GM23338 (cell line): ENCODE data around the gene SLC22A16. TPM values are rescaled to one million over a fixed set of nuclear protein-coding genes. Genes with fewer than 3 reads are reported as not detected.

ENCODE experiments used
- ATAC-seq: fragments of 200-7000 bp; cut with Tn5 transposase; 3 replicates; pipeline ENCODE4 v1.9.1; 2020
- DNase-seq: peaks from one replicate; pipeline ENCODE4 v3.0.0-alpha.2; 2015; ENCODE audit warnings: low spot score
- H2AFZ ChIP-seq: fragments of 200-600 bp; sonication (generic); 2 replicates; pipeline ENCODE4 v1.8.0; 2016; ENCODE audit warnings: antibody characterized with exemption, mild to moderate bottlenecking, moderate library complexity
- H3F3A ChIP-seq: fragments of 200-600 bp; sonication (generic); replicated peaks from 2 replicates; pipeline ENCODE4 v1.8.0; 2017; ENCODE audit warnings: antibody characterized with exemption, mixed run types, low read depth
- H3K27ac ChIP-seq: fragments of 200-600 bp; sonication (generic); 2 replicates; pipeline ENCODE4 v1.6.1; 2016; ENCODE audit warnings: low read depth
- H3K27me3 ChIP-seq: fragments of 200-600 bp; sonication (generic); 2 replicates; pipeline ENCODE4 v1.8.0; 2016; ENCODE audit warnings: mild to moderate bottlenecking, mixed run types, moderate library complexity; ENCODE audit not compliant: insufficient read depth
- H3K36me3 ChIP-seq: fragments of 200-600 bp; sonication (generic); 2 replicates; pipeline ENCODE4 v1.8.0; 2016; ENCODE audit warnings: mild to moderate bottlenecking; ENCODE audit not compliant: insufficient read depth
- H3K4me1 ChIP-seq: fragments of 200-600 bp; sonication (generic); 2 replicates; pipeline ENCODE4 v1.8.0; 2016; ENCODE audit warnings: mild to moderate bottlenecking, moderate library complexity; ENCODE audit not compliant: insufficient read depth
- H3K4me2 ChIP-seq: fragments of 200-600 bp; sonication (generic); 2 replicates; pipeline ENCODE4 v1.7.1; 2017; ENCODE audit warnings: mixed run types
- H3K4me3 ChIP-seq: fragments of 200-600 bp; sonication (generic); 2 replicates; pipeline ENCODE4 v1.6.1; 2016; ENCODE audit warnings: mixed run types
- H3K79me2 ChIP-seq: fragments of 200-600 bp; sonication (generic); replicated peaks from 2 replicates; pipeline ENCODE4 v1.8.0; 2017; ENCODE audit warnings: mild to moderate bottlenecking; ENCODE audit not compliant: insufficient read depth
- H3K9me2 ChIP-seq: fragments of 200-600 bp; sonication (generic); 2 replicates; pipeline ENCODE4 v1.8.0; 2017; ENCODE audit not compliant: insufficient read depth
- H4K20me1 ChIP-seq: fragments of 200-600 bp; sonication (generic); replicated peaks from 2 replicates; pipeline ENCODE4 v1.8.0; 2017; ENCODE audit warnings: mild to moderate bottlenecking; ENCODE audit not compliant: insufficient read depth
- H3K27ac Mint-ChIP-seq: 2 replicates; pipeline ENCODE4 v1.8.0; 2020; ENCODE audit warnings: inconsistent platforms, mild to moderate bottlenecking, moderate library complexity, mixed read lengths
- H3K27me3 Mint-ChIP-seq: 3 replicates; pipeline ENCODE4 v1.8.0; 2022; ENCODE audit warnings: low read depth, mild to moderate bottlenecking, moderate library complexity, mixed read lengths, inconsistent platforms; ENCODE audit not compliant: insufficient read depth, poor library complexity
- H3K36me3 Mint-ChIP-seq: 3 replicates; pipeline ENCODE4 v1.8.0; 2021; ENCODE audit warnings: low read depth, mild to moderate bottlenecking, inconsistent platforms, moderate library complexity, mixed read lengths
- H3K4me1 Mint-ChIP-seq: 3 replicates; pipeline ENCODE4 v1.8.0; 2020; ENCODE audit warnings: mild to moderate bottlenecking, inconsistent platforms, mixed read lengths
- H3K4me3 Mint-ChIP-seq: 3 replicates; pipeline ENCODE4 v1.8.0; 2021; ENCODE audit warnings: moderate library complexity, mild to moderate bottlenecking, inconsistent platforms, mixed read lengths
- H3K9me3 Mint-ChIP-seq: 3 replicates; pipeline ENCODE4 v1.8.0; 2020; ENCODE audit warnings: moderate library complexity, mild to moderate bottlenecking, inconsistent platforms, mixed read lengths
- CREB1 ChIP-seq: fragments of 250-450 bp; sonication (Bioruptor Pico); IDR thresholded peaks from 2 replicates; pipeline ENCODE4 v1.5.0; 2020; ENCODE audit warnings: low read depth, mild to moderate bottlenecking, moderate library complexity
- EZH2phosphoT487 ChIP-seq: fragments of 200-600 bp; sonication (generic); IDR thresholded peaks from one replicate; pipeline ENCODE4 v1.8.1; 2018; ENCODE audit warnings: antibody characterized with exemption; ENCODE audit not compliant: unreplicated experiment
- JUNB ChIP-seq: IDR thresholded peaks from one replicate; pipeline ENCODE4 v1.6.1; 2016; ENCODE audit warnings: antibody characterized with exemption; ENCODE audit not compliant: unreplicated experiment
- NANOG ChIP-seq: IDR thresholded peaks from 2 replicates; pipeline ENCODE4 v1.6.1; 2016; ENCODE audit warnings: antibody characterized with exemption, borderline replicate concordance
- POLR2AphosphoS5 ChIP-seq: IDR thresholded peaks from 2 replicates; pipeline ENCODE4 v1.6.1; 2016; ENCODE audit warnings: antibody characterized with exemption, low read depth
- STAT1 ChIP-seq: IDR thresholded peaks from one replicate; pipeline ENCODE4 v1.6.1; 2016; ENCODE audit warnings: antibody characterized with exemption; ENCODE audit not compliant: unreplicated experiment
- ZNF114 ChIP-seq: fragments of 250-450 bp; sonication (Bioruptor Pico); IDR thresholded peaks from 2 replicates; pipeline ENCODE4 v1.5.0; 2020; ENCODE audit warnings: mild to moderate bottlenecking, moderate library complexity
- ZNF331 ChIP-seq: fragments of 250-450 bp; sonication (Bioruptor Pico); IDR thresholded peaks from 2 replicates; pipeline ENCODE4 v1.5.0; 2020; ENCODE audit warnings: low read depth, mild to moderate bottlenecking, moderate library complexity
- polyA plus RNA-seq: library from polyadenylated mRNA; unstranded; fragments of >200 nt; fragmentation: Nextera tagmentation; extraction: Ambion mirVana; gene quantifications from 2 replicates; pipeline ENCODE4 v1.2.1, GENCODE V29; 2016
- total RNA-seq: library from RNA; depleted of rRNA; stranded (reverse); fragments of >200 nt; shearing (Covaris generic); gene quantifications from 2 replicates; pipeline ENCODE4 v1.2.3, GENCODE V29; 2014
- TF ChIP-seq, protein P1 (sequence below): IDR thresholded peaks from one replicate; pipeline ENCODE4 v1.6.1; 2018; ENCODE audit warnings: antibody characterized with exemption; ENCODE audit not compliant: unreplicated experiment
- TF ChIP-seq, protein P2 (sequence below): IDR thresholded peaks from 2 replicates; pipeline ENCODE4 v1.6.1; 2016; ENCODE audit warnings: antibody characterized with exemption
- TF ChIP-seq, protein P3 (sequence below): fragments of 250-450 bp; sonication (Bioruptor Pico); IDR thresholded peaks from 2 replicates; pipeline ENCODE4 v1.5.0; 2020; ENCODE audit warnings: mild to moderate bottlenecking, moderate library complexity

SLC22A16 gene
- total and polyA plus RNA-seq, 2 experiments from 2014 or later, result 0.37 to 0.42 TPM

DNA sequence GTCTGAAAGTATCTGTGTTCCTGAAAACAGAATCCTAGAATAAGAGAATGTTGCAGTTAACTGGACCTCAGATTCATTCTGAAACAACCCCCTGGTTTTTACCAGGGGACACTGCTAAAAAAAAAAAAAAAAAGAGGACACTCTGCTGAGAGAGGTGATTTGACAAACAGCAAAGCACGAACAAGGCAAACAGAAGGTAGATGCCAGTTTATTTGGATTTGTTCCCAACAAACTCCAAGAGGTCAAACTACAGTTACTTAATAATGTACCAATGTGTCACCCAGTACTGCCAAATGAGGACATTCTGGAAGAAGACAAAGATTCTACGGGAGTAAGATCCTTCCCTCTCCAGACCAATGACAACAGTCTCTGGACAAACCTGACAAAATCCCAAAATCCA lies 40.6 kb upstream of the SLC22A16 start (continued):
- TF ChIP-seq, protein P1, sequence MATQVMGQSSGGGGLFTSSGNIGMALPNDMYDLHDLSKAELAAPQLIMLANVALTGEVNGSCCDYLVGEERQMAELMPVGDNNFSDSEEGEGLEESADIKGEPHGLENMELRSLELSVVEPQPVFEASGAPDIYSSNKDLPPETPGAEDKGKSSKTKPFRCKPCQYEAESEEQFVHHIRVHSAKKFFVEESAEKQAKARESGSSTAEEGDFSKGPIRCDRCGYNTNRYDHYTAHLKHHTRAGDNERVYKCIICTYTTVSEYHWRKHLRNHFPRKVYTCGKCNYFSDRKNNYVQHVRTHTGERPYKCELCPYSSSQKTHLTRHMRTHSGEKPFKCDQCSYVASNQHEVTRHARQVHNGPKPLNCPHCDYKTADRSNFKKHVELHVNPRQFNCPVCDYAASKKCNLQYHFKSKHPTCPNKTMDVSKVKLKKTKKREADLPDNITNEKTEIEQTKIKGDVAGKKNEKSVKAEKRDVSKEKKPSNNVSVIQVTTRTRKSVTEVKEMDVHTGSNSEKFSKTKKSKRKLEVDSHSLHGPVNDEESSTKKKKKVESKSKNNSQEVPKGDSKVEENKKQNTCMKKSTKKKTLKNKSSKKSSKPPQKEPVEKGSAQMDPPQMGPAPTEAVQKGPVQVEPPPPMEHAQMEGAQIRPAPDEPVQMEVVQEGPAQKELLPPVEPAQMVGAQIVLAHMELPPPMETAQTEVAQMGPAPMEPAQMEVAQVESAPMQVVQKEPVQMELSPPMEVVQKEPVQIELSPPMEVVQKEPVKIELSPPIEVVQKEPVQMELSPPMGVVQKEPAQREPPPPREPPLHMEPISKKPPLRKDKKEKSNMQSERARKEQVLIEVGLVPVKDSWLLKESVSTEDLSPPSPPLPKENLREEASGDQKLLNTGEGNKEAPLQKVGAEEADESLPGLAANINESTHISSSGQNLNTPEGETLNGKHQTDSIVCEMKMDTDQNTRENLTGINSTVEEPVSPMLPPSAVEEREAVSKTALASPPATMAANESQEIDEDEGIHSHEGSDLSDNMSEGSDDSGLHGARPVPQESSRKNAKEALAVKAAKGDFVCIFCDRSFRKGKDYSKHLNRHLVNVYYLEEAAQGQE, result no peak
- TF ChIP-seq EZH2phosphoT487, result no peak
- TF ChIP-seq ZNF331 (CRISPR knock-in tag), result no peak

DNA sequence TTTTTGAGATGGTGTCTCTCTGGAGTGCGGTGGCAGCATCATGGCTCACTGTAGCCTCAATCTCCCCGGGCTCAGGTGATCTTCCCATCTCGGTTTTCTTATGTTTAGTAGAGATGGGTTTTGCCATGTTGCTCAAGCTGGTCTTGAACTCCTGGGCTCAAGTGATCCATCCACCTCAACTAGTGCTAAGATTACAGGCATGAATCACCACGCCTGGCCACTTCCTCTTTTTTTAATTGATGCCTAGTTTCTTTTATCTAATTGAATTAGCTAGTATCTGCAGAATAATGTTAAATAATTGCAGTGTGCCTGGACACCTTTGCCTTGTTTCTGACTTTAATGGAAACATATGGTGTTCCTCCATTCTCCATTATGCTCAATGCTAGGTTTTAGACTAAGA lies 38.4 kb upstream of the SLC22A16 start:
- Histone ChIP-seq H3K4me1 (peaks cover 11% of the 10 kb centered on the region), H2AFZ (no peak overlapping the region), H3K4me3 (no peak overlapping the region), H3K4me2 (no peak overlapping the region), H3K27me3 (no peaks in the 10 kb centered on the region), H3K9me2 (peaks cover 11% of the 10 kb centered on the region), H3K79me2 (no peaks in the 10 kb centered on the region), H3K36me3 (no peaks in the 10 kb centered on the region), H4K20me1 (no peaks in the 10 kb centered on the region), H3K27ac (no peak overlapping the region), H3F3A (no peaks in the 10 kb centered on the region)
- H3K27ac Mint-ChIP-seq, result no peak overlapping the region
- no peak for DNase-seq
- H3K27me3 Mint-ChIP-seq, result no peaks in the 10 kb centered on the region
- ATAC-seq, result no peak
- H3K36me3 Mint-ChIP-seq, result peaks cover 9% of the 10 kb centered on the region; the same call in 2 of the 3 replicates
- no peak overlapping the region for H3K4me3 Mint-ChIP-seq
- TF ChIP-seq, protein P2, sequence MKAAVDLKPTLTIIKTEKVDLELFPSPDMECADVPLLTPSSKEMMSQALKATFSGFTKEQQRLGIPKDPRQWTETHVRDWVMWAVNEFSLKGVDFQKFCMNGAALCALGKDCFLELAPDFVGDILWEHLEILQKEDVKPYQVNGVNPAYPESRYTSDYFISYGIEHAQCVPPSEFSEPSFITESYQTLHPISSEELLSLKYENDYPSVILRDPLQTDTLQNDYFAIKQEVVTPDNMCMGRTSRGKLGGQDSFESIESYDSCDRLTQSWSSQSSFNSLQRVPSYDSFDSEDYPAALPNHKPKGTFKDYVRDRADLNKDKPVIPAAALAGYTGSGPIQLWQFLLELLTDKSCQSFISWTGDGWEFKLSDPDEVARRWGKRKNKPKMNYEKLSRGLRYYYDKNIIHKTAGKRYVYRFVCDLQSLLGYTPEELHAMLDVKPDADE, result no peak
- TF ChIP-seq JUNB, result no peak
- no peak for TF ChIP-seq STAT1
- no peak for TF ChIP-seq EZH2phosphoT487
- TF ChIP-seq ZNF114 (CRISPR knock-in tag), result no peak
- TF ChIP-seq NANOG, result no peak
- TF ChIP-seq POLR2AphosphoS5, result no peak
- peaks cover 37% of the 10 kb centered on the region for H3K4me1 Mint-ChIP-seq
- H3K9me3 Mint-ChIP-seq, result peaks cover 8% of the 10 kb centered on the region; the same call in 2 of the 3 replicates

DNA sequence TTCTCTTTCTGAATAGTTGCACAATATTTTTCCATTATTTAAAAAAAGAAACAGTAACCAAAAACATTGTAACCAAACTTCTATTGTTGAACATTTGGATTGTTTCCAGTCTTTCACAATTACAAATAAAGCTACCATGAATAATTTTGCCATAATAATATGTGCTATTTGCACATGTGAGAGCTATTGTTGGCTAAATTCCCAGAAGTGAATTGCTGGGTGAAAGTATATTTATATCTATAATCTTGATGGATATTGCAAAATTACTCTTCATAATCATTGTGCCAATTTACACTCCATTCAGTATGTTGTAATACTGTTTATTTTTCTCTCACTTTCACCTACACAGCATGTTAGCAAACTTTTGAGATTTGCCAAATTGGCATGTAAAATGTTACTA lies 36.6 kb upstream of the SLC22A16 start:
- no peak overlapping the region for H3K27ac ChIP-seq
- no peak overlapping the region for H3K4me2 ChIP-seq
- no peak for DNase-seq
- H3F3A ChIP-seq, result no peaks in the 10 kb centered on the region
- Mint-ChIP-seq H3K9me3 (peaks cover 17% of the 10 kb centered on the region), H3K36me3 (peaks cover 15% of the 10 kb centered on the region), H3K4me3 (no peak overlapping the region), H3K27me3 (no peaks in the 10 kb centered on the region), H3K27ac (no peak overlapping the region), H3K4me1 (peaks cover 34% of the 10 kb centered on the region)
- peaks cover 11% of the 10 kb centered on the region for H3K4me1 ChIP-seq
- no peaks in the 10 kb centered on the region for H4K20me1 ChIP-seq
- H3K36me3 ChIP-seq, result no peaks in the 10 kb centered on the region
- H2AFZ ChIP-seq, result no peak overlapping the region
- H3K9me2 ChIP-seq, result peaks cover 15% of the 10 kb centered on the region
- no peak for ATAC-seq
- H3K79me2 ChIP-seq, result no peaks in the 10 kb centered on the region
- no peaks in the 10 kb centered on the region for H3K27me3 ChIP-seq
- no peak overlapping the region for H3K4me3 ChIP-seq
- TF ChIP-seq, protein P3, sequence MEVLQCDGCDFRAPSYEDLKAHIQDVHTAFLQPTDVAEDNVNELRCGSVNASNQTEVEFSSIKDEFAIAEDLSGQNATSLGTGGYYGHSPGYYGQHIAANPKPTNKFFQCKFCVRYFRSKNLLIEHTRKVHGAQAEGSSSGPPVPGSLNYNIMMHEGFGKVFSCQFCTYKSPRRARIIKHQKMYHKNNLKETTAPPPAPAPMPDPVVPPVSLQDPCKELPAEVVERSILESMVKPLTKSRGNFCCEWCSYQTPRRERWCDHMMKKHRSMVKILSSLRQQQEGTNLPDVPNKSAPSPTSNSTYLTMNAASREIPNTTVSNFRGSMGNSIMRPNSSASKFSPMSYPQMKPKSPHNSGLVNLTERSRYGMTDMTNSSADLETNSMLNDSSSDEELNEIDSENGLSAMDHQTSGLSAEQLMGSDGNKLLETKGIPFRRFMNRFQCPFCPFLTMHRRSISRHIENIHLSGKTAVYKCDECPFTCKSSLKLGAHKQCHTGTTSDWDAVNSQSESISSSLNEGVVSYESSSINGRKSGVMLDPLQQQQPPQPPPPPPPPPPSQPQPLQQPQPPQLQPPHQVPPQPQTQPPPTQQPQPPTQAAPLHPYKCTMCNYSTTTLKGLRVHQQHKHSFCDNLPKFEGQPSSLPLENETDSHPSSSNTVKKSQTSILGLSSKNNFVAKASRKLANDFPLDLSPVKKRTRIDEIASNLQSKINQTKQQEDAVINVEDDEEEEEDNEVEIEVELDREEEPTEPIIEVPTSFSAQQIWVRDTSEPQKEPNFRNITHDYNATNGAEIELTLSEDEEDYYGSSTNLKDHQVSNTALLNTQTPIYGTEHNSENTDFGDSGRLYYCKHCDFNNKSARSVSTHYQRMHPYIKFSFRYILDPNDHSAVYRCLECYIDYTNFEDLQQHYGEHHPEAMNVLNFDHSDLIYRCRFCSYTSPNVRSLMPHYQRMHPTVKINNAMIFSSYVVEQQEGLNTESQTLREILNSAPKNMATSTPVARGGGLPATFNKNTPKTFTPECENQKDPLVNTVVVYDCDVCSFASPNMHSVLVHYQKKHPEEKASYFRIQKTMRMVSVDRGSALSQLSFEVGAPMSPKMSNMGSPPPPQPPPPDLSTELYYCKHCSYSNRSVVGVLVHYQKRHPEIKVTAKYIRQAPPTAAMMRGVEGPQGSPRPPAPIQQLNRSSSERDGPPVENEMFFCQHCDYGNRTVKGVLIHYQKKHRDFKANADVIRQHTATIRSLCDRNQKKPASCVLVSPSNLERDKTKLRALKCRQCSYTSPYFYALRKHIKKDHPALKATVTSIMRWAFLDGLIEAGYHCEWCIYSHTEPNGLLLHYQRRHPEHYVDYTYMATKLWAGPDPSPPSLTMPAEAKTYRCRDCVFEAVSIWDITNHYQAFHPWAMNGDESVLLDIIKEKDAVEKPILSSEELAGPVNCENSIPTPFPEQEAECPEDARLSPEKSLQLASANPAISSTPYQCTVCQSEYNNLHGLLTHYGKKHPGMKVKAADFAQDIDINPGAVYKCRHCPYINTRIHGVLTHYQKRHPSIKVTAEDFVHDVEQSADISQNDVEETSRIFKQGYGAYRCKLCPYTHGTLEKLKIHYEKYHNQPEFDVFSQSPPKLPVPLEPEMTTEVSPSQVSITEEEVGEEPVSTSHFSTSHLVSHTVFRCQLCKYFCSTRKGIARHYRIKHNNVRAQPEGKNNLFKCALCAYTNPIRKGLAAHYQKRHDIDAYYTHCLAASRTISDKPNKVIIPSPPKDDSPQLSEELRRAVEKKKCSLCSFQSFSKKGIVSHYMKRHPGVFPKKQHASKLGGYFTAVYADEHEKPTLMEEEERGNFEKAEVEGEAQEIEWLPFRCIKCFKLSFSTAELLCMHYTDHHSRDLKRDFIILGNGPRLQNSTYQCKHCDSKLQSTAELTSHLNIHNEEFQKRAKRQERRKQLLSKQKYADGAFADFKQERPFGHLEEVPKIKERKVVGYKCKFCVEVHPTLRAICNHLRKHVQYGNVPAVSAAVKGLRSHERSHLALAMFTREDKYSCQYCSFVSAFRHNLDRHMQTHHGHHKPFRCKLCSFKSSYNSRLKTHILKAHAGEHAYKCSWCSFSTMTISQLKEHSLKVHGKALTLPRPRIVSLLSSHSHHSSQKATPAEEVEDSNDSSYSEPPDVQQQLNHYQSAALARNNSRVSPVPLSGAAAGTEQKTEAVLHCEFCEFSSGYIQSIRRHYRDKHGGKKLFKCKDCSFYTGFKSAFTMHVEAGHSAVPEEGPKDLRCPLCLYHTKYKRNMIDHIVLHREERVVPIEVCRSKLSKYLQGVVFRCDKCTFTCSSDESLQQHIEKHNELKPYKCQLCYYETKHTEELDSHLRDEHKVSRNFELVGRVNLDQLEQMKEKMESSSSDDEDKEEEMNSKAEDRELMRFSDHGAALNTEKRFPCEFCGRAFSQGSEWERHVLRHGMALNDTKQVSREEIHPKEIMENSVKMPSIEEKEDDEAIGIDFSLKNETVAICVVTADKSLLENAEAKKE (CRISPR knock-in tag), result no peak
- no peak for TF ChIP-seq ZNF331 (CRISPR knock-in tag)
- no peak for TF ChIP-seq EZH2phosphoT487
- no peak for TF ChIP-seq CREB1 (CRISPR knock-in tag)
